Stimulated activated CD4-positive, alpha-beta T cell treated with anti-CD3 and anti-CD28 coated beads, Interleukin-2, amount 100 ng/mL, for 24 hours (primary cell): Measurements from ENCODE around the gene LMO2.

Experiments used
- DNase-seq, 2 donors: peaks; one replicate each; pipeline ENCODE4 v3.0.0-alpha.2; 2020

Gene LMO2

GRCh38 chr11:33885338-33886005 is 6.4 kb downstream of the LMO2 start:
- no peak for DNase-seq

DNA sequence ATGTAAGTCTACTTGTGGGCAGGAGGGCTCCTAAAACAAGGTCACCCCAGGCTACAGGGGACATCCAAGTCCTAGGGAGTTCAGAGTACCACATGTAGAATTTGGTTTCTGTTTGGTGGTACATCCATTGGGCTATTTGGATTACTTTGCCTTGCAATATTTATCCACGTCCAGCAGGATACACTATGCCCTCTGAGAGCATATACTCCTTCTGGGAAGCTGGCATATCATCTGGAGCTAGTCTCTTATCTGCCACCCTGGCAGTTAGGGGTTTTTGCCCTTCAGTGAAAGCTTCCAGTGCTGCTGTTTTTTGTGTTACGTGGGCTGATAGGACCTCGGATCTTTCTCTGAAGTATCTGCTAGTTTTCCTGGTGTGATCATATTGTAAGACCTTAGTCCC is 7.3 kb downstream of the LMO2 start:
- no peak for DNase-seq

DNA sequence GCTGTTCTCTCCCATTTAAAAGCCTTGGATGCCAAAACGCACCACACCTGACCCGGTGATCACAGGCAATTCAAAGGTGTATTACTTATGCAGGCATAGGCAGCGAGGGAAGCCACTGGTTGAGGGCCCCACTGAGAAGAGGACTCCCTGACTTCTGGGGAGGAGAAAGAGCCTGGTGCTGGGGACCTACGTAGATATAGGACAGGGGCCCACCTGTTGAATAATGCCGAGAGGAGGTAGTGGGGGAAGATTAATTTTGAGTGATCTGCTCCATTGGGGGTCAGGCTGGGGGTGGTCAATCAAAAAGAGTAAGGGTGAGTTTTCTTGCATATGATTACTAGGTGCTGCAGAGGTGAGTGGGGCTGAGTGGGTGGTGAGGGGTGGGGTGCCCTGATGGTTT is 7.8 kb downstream of the LMO2 start:
- DNase-seq, result no peak

DNA sequence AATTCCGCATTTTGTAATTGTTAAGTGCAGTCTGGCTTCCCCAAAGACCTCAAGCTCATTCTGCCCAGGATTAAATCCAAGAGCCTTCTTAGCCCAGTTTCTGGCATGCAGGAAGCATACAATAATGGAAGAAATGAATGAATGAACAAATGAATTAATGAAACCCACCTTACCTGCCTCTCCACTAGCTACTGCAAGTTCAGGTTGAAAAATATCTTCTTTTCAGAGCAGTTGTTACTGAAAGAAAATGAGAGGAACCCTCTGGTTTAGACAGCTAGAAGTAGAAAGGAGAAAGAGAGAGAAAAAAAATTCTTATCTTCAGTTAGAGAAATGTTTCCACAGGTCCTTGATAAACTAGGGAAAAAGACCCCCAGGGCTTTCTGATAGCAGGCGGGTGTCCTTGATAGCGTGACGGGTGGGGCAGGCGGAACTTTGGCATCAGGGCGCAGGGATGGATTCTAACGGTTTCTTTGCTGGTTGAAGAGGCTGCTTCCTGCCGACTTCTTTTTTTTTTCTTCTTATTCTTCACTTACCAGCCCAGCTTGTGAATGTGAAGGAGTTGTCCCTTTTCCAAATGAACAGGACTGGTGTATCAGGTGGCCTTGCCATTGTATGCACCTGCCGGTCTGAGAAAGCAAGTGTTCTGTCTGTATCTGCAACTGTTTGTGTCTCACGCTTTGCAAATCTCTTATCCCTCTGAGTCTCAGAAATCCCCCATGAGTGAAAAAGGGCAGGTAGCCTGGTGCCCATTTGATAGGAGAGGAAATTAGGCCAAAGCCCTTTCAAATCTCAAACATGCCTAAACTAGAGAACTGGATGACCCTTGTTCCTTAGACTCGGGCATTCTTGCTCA is 10.0 kb downstream of the LMO2 start:
- no peak for DNase-seq

GRCh38 chr11:33880979-33881378 is 10.9 kb downstream of the LMO2 start:
- no peak for DNase-seq

GRCh38 chr11:33879375-33879774 is 12.5 kb downstream of the LMO2 start:
- no peak for DNase-seq

- no peak for DNase-seq
These were observed 14.8 kb downstream of the LMO2 start for GRCh38 chr11:33877038-33877437.

- no peak for DNase-seq
These were observed 16.1 kb downstream of the LMO2 start for GRCh38 chr11:33875621-33876294.

DNA sequence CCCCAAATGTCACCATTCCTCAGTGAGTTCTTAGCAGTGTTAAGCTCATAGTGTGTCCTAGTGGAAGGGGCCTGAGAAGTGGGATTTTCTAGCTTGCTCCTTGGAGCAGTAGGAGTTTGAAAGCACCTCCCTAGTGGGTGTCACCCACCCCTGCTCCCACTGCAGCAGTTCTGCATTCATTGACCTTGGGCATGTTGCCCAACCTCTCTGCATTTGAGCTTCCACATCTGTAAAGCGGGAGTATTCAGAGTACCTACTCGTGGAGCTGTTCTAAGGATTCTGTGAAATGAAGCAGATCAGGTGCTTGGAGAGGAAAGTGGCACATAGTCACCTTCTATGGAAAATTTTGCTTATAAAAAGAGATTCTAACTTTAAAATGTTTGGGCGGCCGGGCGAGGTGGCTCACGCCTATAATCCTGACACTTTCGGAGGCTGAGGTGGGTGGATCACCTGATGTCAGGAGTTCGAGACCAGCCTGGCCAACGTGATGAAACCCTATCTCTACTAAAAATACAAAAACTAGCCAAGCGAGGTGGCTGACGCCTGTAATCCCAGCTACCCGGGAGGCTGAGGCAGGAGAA is 16.9 kb downstream of the LMO2 start:
- DNase-seq, result no peak

GRCh38 chr11:33874433-33874832 is 17.4 kb downstream of the LMO2 start:
- DNase-seq, result no peak

- peak in 1 of 2 donors; percentile 28 for DNase-seq
These were observed 22.1 kb downstream of the LMO2 start for GRCh38 chr11:33869481-33870422.

GRCh38 chr11:33868647-33869461 is 23.0 kb downstream of the LMO2 start:
- DNase-seq, result no peak

GRCh38 chr11:33867996-33868646 is 23.8 kb downstream of the LMO2 start:
- no peak for DNase-seq

DNA sequence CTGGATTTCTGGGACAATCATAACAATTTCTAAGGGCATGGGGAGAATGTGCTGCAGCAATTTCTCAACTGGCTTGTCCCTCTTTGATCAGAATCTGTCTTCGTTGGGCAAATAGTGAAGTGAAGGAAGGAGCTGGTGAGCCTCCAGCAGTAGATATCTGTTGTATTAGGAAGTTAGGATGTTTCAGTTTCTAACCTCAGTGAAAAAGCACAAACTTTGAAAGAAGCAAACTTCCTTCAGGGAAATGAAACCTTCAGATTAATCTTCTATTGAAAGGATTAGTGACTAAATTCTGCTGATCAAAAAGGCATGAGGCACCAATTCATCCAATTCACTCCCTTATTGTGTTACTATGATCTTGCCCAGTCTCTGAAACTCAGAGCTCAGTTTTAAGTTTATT is 24.3 kb downstream of the LMO2 start:
- DNase-seq, result no peak

DNA sequence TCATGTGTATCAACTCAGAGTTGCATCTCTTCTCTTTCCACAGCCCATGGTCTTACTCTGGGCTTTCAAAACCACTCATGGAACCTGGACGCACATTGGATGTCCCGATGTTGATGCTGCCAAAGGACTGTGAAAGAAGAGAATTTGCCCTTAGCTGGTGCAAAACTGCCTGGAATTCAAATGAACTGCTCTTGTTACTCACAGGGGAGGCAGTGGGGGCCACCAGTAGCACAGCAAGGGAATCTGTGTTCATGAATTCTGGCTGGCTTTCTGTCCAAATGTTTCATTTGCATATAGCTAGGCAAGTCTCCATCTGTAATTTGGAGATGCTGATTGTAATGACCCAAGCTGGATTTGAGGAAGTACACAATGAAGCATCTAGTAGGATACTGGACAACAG is 24.9 kb downstream of the LMO2 start:
- DNase-seq, result no peak

- DNase-seq, result no peak
These were observed 27.4 kb downstream of the LMO2 start for GRCh38 chr11:33864479-33864878.

GRCh38 chr11:33863418-33864172 is 28.3 kb downstream of the LMO2 start:
- DNase-seq, result no peak

DNA sequence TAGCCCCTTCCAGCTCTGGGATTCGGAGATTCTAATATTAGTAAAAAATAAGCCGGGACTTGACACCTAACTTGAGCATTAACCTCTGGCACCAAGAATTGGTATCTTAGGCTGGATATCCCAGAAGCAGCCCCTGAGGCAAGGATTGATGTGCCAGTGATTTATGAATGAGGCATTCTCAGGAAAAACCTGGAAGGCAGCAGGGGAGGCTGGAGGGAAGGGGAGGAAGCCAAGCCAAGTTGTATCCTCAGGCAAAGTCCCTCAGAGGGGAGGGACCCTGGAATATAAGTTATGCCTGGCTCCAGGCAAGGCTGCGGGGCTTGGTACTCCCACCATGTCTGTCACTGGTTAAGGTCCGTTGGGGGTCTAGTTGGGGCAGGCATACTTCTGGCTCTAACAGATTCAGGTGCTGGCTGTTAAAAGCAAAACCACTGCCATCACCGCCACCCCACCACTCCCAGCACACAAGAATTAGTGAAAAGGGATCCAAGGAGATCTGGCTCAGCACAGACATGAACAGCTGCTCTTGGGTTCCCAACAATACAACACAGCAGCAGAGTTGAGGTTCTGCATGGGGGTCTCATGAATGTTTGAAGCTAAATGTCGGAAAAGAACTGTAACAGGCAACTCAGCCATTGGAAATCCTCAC is 29.8 kb downstream of the LMO2 start:
- no peak for DNase-seq

DNA sequence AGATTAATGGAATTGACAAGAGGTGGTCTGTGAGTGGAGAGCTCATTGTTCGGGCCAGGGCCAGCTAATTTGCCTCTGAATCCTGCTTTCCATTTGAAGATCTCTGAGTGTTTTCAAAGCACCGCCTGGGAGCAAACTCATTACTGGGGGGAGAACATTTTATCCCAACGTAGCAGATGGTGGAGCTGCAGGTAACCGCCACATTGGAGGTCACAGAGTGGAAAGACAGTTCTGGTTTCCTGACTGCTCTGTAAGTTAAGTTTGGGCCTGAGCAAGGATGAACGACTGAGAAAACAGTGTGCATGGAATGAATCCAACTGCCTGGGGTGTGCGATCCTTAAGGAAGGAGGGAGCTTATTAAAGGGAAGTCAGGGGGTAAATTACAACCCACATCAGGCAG is 30.5 kb downstream of the LMO2 start:
- no peak for DNase-seq

DNA sequence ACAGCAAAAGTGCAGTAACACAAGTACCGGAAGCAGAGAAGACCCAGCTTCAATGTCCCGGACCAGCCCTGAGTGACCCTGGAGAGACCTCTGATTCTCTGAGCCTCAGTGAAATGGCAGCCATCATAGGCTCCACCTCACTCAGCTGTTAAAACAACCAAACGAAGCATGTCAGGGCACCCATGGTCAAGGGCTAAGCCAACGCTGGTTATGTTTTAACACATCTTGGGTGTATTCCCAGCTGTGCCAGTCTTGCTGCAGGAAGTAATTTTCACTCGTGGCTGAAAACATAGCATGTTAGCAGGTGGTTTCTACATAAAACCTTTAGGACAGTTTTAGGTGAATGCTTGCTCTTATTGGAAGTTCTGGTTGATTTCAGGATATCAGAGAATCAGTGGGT is 30.9 kb downstream of the LMO2 start:
- DNase-seq, result no peak
